Astrocyte of the spinal cord (primary cell): ENCODE results near the gene HMG20B.

Experiments used
- DNase-seq: peaks from one replicate; pipeline ENCODE4 v3.0.0; 2011; ENCODE audit warnings: low read depth, low spot score
- H3K4me3 ChIP-seq: 2 replicates; pipeline ENCODE4 v1.5.1; 2011; ENCODE audit warnings: low read depth, mild to moderate bottlenecking, low read length, moderate library complexity
- in situ Hi-C: cut with HindIII; loops from 2 replicates; pipeline ENCODE4 v1.10.0; 2017; ENCODE audit warnings: low sequenced_read_pairs
- TF ChIP-seq, protein P1 (sequence below): IDR thresholded peaks from 2 replicates; pipeline ENCODE4 v1.5.1; 2012; ENCODE audit warnings: low read depth, mild to moderate bottlenecking, low read length, inconsistent platforms

HMG20B gene

DNA sequence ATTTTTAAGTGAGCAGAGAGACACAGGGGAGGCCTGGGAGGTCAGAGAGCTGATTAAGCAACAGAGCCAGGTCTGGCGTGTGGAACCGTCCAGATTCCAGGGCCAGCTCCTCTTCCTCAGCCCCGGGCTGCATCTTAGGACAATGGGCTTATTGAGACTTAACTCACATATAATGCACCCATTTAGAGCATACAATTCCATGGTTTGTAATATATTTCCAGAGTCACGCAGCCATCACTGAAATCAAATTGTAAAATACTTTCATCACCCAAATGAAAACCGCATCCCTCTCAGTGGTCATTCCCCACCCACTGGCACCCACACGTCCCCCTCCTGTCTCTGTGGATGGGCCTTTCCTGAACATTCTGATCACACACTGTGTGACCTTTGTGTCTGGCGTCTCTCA, 2.1 kb upstream of the HMG20B start:
- no peak overlapping the region for H3K4me3 ChIP-seq
- TF ChIP-seq, protein P1, sequence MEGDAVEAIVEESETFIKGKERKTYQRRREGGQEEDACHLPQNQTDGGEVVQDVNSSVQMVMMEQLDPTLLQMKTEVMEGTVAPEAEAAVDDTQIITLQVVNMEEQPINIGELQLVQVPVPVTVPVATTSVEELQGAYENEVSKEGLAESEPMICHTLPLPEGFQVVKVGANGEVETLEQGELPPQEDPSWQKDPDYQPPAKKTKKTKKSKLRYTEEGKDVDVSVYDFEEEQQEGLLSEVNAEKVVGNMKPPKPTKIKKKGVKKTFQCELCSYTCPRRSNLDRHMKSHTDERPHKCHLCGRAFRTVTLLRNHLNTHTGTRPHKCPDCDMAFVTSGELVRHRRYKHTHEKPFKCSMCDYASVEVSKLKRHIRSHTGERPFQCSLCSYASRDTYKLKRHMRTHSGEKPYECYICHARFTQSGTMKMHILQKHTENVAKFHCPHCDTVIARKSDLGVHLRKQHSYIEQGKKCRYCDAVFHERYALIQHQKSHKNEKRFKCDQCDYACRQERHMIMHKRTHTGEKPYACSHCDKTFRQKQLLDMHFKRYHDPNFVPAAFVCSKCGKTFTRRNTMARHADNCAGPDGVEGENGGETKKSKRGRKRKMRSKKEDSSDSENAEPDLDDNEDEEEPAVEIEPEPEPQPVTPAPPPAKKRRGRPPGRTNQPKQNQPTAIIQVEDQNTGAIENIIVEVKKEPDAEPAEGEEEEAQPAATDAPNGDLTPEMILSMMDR, result no peak
- no peak for DNase-seq
- in situ Hi-C loops, result no loop called here

DNA sequence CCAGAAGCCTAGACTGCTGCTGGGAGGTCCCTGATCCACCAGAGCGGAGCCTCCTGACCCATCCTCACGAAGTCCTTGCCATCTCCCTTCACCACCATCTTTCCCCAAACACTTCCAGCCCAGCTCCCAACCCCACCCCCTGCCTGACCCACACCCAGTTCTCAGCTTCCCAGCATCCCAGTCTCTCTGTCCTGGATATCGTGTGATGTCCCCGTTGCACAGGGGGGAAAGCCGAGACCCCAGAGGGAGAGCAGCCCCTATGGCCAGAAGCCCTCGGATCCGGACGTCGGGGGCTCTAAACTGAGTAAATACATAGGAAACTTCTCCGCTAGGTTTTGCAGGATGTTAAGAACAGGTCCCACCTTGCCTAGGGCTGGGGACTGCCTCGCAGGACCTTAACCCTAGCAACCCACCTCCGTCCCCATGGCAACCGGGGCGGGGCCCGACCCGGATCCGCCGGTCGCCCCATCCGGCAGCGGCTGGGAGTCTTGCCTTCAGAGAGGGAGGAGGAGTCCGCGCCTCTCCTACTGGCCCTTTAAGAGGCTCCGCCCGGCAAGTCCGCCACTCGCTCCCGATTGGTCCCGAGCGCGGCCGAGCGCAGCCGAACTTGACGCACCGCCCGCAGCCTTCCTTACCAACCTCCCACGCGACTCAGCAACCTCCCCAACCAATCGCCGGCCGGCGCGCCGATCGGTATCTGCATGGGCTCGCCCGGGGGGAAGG, 451 bp upstream of the HMG20B start:
- peak overlapping the region; percentile 62 for H3K4me3 ChIP-seq
- in situ Hi-C loops, result no loop called here
- TF ChIP-seq, protein P1, result no peak
- DNase-seq, result peak; percentile 100

DNA sequence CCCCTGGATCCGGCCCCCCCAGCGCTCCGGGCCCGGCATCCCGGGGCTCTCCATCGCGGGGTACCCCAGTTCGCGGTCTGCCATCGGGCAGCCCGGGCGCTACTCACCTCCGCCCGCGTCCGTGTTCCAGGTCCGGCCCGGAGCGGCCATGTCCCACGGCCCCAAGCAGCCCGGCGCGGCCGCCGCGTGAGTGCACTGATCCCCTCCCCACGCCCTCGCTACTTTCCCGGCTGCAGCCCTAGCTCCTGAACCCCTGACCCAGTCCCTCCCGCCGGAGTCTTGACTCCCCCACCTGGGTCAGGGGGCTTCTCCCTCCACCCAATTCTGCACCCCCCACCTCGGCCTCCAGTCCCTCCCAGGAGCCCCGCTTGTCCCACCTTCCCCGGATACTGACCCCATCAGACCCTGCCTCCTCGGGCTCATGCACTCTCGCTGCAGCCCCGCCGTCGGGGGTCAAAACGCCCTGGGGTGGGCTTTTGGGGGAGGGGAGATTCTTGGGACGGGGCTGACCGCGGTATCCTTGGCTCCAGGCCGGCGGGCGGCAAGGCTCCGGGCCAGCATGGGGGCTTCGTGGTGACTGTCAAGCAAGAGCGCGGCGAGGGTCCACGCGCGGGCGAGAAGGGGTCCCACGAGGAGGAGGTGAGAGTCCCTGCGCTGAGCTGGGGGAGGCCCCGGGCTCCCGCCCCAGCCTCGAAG, 566 bp downstream of the HMG20B start:
- TF ChIP-seq, protein P1, result no peak
- in situ Hi-C loops, result no loop called here
- no peak for DNase-seq
- peak overlapping the region; percentile 82 for H3K4me3 ChIP-seq

DNA sequence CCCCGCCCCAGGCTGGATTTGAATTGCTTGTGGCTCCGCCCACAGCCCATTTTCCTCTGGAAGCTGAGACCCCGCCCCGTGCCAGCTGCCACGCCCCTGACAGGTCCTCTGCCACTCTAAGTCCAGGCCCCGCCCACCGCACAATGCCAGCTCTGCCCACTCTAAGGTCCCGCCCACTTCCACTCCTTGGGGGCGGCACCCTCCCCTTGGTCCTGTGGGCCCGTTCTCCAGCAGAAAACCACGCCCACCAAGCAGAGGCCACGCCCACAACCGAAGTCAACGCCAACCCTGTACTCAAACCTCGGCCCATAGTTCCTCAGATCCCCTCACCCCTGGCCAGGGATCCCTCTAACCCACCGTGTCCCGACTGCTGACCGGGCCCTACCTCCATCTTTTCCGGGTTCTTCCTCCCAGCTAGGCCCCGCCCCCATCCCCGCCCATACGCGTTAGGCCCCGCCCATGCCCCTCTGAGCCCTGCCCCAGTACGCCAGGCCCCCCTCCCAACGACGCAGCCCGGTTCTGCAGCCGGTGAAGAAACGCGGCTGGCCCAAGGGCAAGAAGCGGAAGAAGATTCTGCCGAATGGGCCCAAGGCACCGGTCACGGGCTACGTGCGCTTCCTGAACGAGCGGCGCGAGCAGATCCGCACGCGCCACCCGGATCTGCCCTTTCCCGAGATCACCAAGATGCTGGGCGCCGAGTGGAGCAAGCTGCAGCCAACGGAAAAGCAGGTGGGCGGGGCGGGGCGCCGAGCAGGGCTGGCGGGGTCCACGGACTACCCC, 1.3 kb downstream of the HMG20B start:
- in situ Hi-C loops, result no loop called here
- TF ChIP-seq, protein P1, result no peak
- peak overlapping the region; percentile 82 for H3K4me3 ChIP-seq
- DNase-seq, result peak; percentile 96

DNA sequence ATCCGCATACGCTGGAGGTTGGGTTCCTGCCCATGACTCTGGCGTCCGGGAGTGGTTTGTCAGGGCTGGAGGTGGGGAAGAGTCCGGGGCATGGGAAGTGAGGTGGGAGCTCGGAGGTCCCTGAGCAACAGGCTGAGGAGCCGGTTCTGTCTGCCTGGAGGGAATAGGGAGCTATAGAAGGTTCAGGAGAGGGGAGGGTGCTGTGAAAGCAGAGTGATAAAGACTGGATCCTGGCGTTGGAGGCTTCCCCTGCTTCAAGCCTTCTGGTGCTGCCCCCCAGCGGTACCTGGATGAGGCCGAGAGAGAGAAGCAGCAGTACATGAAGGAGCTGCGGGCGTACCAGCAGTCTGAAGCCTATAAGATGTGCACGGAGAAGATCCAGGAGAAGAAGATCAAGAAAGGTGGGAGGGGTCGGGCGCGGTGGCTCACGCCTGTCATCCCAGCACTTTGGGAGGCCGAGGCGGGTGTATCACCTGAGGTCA, 2.6 kb downstream of the HMG20B start:
- TF ChIP-seq, protein P1, result peak; percentile 49
- no peak overlapping the region for H3K4me3 ChIP-seq
- peak; percentile 41 for DNase-seq
- in situ Hi-C loops, result no loop called here

DNA sequence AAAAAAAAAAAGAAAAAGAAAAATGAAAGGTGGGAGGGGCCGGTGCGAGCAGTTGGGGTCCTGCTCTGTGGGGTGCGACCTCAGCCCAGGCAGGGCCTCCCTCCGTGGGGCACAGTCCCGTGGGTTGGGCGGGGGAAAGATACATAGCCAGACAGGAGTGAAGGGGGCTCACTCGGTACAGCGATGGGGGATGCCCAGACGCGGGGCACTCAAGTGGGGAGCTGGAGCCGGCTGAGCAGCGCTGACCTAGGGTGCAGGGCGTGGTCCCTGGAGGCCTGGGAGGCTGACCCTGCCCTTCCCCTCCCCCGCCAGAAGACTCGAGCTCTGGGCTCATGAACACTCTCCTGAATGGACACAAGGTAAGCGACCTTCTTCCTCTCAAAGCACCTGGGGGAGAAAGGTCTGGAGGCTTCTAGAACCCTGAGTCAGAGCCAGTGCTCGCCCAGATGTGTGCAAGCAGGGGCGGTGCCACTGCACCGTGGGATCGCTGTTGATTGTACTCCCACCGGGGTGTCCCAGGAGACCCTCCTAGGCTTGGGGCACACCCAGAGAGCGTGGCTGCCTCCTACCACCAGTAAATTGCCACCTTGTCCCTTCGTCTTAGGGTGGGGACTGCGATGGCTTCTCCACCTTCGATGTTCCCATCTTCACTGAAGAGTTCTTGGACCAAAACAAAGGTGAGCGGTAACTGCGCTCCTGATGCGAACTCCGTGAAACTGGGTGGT, 3.4 kb downstream of the HMG20B start:
- in situ Hi-C loops, result no loop called here
- TF ChIP-seq, protein P1, result no peak

More for the DNA sequence above, 3.4 kb downstream of the HMG20B start:
- DNase-seq, result no peak
- H3K4me3 ChIP-seq, result peak overlapping the region; percentile 10
